HEK293T (cell line): ENCODE measurements around the gene URGCP.

Source experiments
- BHLHE40 ChIP-seq: fragments of 450-650 bp; IDR thresholded peaks from 2 replicates; pipeline ENCODE4 v1.6.1; 2016; ENCODE audit warnings: mild to moderate bottlenecking, moderate library complexity, borderline replicate concordance
- CTBP1 ChIP-seq: fragments of 450-650 bp; IDR thresholded peaks from 2 replicates; pipeline ENCODE4 v1.6.1; 2016; ENCODE audit warnings: borderline replicate concordance
- FOXA1 ChIP-seq: fragments of 450-650 bp; IDR thresholded peaks from 2 replicates; pipeline ENCODE4 v1.6.1; 2016; ENCODE audit warnings: mild to moderate bottlenecking
- FOXK2 ChIP-seq: fragments of 450-650 bp; IDR thresholded peaks from 2 replicates; pipeline ENCODE4 v1.6.1; 2016; ENCODE audit warnings: mild to moderate bottlenecking
- FOXM1 ChIP-seq: fragments of 450-650 bp; IDR thresholded peaks from 2 replicates; pipeline ENCODE4 v1.6.1; 2017; ENCODE audit warnings: mild to moderate bottlenecking, borderline replicate concordance
- HDGF ChIP-seq: fragments of 450-650 bp; IDR thresholded peaks from 2 replicates; pipeline ENCODE4 v1.6.1; 2017; ENCODE audit warnings: antibody characterized with exemption, borderline replicate concordance
- L3MBTL2 ChIP-seq: fragments of 450-650 bp; conservative IDR thresholded peaks from 2 replicates; pipeline ENCODE4 v1.6.1; 2016; ENCODE audit warnings: mild to moderate bottlenecking
- LEF1 ChIP-seq: fragments of 450-650 bp; IDR thresholded peaks from 2 replicates; pipeline ENCODE4 v1.6.1; 2017; ENCODE audit warnings: mild to moderate bottlenecking, borderline replicate concordance
- NFRKB ChIP-seq: fragments of 450-650 bp; IDR thresholded peaks from 2 replicates; pipeline ENCODE4 v1.6.1; 2016; ENCODE audit warnings: mild to moderate bottlenecking, moderate library complexity
- SP1 ChIP-seq: fragments of 450-650 bp; IDR thresholded peaks from 2 replicates; pipeline ENCODE4 v1.6.1; 2017
- SUZ12 ChIP-seq: fragments of 450-650 bp; IDR thresholded peaks from 2 replicates; pipeline ENCODE4 v1.6.1; 2016; ENCODE audit warnings: mild to moderate bottlenecking
- TARDBP ChIP-seq: fragments of 450-650 bp; IDR thresholded peaks from 2 replicates; pipeline ENCODE4 v1.6.1; 2016
- ZNF384 ChIP-seq: fragments of 450-650 bp; IDR thresholded peaks from 2 replicates; pipeline ENCODE4 v1.6.1; 2016

GRCh38 chr7:43952028-43952427 is 45.6 kb upstream of the URGCP start:
- TF ChIP-seq HDGF = no peak
- TF ChIP-seq CTBP1 = no peak
- TF ChIP-seq LEF1 = no peak
- no peak for TF ChIP-seq FOXM1
- no peak for TF ChIP-seq SUZ12
- TF ChIP-seq SP1 = no peak
- TF ChIP-seq ZNF384 = no peak
- no peak for TF ChIP-seq BHLHE40
- no peak for TF ChIP-seq TARDBP
- TF ChIP-seq NFRKB = no peak
- TF ChIP-seq FOXA1 = no peak
- no peak for TF ChIP-seq FOXK2
- TF ChIP-seq L3MBTL2 = no peak
